HG03469 (cell line): ENCODE results near the gene AGMAT.

Experiments used
- ATAC-seq: cut with Tn5 transposase; IDR thresholded peaks from one replicate; pipeline ENCODE4 v1.9.1; 2021; ENCODE audit warnings: mild to moderate bottlenecking, moderate library complexity, moderate number of reproducible peaks; ENCODE audit not compliant: unreplicated experiment

The AGMAT gene

GRCh38 chr1:15584489-15585363 is at the start of gene AGMAT:
Gene AGMAT, minus strand, starts transcription at chr1:15585051. Its CDS starts 84 bp downstream, at chr1:15584967.
- ATAC-seq = no peak

- ATAC-seq = no peak
These were observed 49.0 kb upstream of the AGMAT start for GRCh38 chr1:15633756-15634420.

GRCh38 chr1:15628003-15628402 is 43.2 kb upstream of the AGMAT start:
- ATAC-seq = no peak

- ATAC-seq = peak; percentile 64
These were observed 42.6 kb upstream of the AGMAT start for GRCh38 chr1:15627343-15627988.

GRCh38 chr1:15626269-15626950 is 41.6 kb upstream of the AGMAT start:
- ATAC-seq = no peak

- no peak for ATAC-seq
These were observed 40.4 kb upstream of the AGMAT start for GRCh38 chr1:15625056-15625917.

- no peak for ATAC-seq
These were observed 39.4 kb upstream of the AGMAT start for GRCh38 chr1:15624133-15624714.

- no peak for ATAC-seq
These were observed 38.6 kb upstream of the AGMAT start for GRCh38 chr1:15623435-15623834.

GRCh38 chr1:15622712-15623373 is 38.0 kb upstream of the AGMAT start:
- ATAC-seq = no peak

- no peak for ATAC-seq
These were observed 37.1 kb upstream of the AGMAT start for GRCh38 chr1:15621975-15622374.

- no peak for ATAC-seq
These were observed 36.2 kb upstream of the AGMAT start for GRCh38 chr1:15620902-15621682.

GRCh38 chr1:15620155-15620545 is 35.3 kb upstream of the AGMAT start:
- ATAC-seq = no peak

GRCh38 chr1:15618655-15619525 is 34.0 kb upstream of the AGMAT start:
- ATAC-seq = no peak

- no peak for ATAC-seq
These were observed 33.3 kb upstream of the AGMAT start for GRCh38 chr1:15618077-15618654.

- ATAC-seq = peak; percentile 43
These were observed 32.6 kb upstream of the AGMAT start, which contains the start of gene DDI2 for GRCh38 chr1:15617173-15618076. Gene DDI2, plus strand, starts transcription at chr1:15617458. Its CDS starts 213 bp downstream, at chr1:15617671.
